Left kidney (tissue), 2 donors: ENCODE data around the gene ADSS1. TPM values are rescaled to one million over a fixed set of nuclear protein-coding genes. Genes with fewer than 3 reads are reported as not detected.

Experiments
- DNase-seq: peaks from one replicate; pipeline ENCODE4 v3.0.0-alpha.2; 2013
- polyA plus RNA-seq: library from polyadenylated mRNA; unstranded; fragments of 120-200 nt; gene quantifications from one replicate; pipeline ENCODE4 v1.2.1, GENCODE V29; 2013; ENCODE audit not compliant: insufficient read length

ADSS1 gene
- polyA plus RNA-seq, 1 donor = 16.0 TPM

DNA sequence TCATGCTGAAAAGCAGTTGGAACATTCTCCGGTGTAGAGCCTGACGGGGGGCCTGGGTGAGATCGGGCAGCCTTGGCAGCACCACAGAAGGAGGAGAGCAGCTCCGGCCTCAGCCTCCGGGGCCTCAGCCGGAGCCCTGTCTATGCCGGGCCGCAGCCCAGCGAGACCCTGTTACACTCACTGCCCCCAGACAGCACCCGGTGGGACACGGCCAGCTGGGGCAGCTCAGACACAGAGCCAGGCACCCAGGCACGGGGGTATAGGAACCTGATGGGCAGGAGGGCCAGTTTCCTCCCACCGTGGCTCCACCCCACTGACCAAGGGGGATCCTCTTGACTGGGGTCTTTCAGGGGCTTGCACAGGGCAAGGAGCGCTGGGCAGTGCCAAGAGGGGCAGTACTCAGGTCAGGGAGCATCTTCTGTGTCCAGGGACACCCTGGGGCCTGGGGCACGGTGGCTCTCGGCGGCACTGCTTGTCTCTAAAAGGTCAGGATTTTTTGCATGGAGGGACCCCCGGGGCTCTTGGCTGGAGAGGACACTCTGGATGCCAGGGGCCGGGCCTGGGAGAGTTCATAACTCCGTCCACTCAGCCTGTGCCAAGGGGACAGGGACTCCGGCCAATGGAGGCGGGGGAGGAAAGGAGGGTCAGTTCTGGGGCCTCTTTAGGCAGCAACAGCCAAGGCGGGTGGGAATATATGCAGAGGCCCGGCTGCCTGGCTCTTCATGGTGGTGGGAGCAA is 25.2 kb upstream of the ADSS1 start:
- no peak for DNase-seq

DNA sequence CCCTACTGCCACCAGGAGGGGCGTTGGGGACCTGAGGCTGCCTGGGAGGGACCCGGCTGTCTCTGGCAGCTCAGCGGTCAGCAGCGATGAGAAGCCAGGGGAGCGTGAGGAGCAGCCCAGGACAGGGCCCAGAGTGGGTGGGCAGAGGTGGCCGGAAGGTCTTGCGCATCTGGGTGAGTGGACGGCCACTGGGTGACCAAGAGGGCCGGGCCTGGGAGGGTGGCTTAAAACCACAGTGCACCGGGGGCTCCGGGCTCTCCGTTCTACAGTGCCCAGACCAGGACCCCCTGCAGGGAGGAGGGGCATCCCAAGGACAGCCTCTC is 24.6 kb upstream of the ADSS1 start:
- no peak for DNase-seq

DNA sequence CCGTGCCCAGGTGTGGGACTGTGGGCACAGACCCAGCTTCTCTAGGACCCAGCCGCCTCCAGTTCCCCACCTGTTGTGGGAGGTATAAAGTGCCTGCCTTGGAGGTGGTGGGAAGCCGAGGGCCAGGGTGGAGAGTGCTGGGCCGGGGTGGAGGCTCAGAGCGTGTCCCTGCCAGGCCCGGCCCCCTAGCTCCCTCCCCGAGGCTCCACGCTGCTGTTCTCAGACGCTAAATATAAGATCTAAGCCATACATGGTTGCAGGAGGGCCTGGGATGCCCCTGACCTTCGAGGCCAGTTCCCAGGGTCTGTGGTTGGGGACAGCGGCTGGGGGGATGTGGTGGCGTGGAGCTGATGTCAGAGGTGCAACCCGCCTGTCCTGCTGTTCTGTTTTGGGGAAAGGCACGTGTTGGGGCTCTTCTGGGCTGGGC is 23.8 kb upstream of the ADSS1 start:
- DNase-seq = no peak

DNA sequence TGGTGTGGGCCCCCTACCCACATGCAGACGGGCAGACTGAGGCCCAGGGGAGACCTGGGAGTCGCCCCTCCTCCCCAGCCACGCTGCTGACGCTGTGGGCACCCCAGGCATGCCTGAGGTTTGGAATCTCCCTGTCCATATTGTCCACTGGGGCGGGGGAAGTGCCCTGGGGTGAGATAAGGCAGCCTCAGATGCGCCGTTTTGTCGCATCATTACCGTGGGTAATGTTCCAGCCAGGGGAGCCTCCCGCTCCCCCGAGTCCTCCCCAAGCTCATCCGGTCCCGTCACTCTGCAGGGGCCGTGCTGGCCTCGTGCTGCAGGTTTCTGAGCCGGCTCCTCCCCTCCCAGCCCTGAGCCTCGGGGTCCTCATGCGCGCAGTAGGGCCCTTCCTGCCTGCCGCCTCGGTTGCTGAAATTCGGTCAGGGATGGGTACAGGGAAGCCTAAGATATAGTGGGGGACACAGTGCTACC is 23.2 kb upstream of the ADSS1 start:
- DNase-seq = no peak

DNA sequence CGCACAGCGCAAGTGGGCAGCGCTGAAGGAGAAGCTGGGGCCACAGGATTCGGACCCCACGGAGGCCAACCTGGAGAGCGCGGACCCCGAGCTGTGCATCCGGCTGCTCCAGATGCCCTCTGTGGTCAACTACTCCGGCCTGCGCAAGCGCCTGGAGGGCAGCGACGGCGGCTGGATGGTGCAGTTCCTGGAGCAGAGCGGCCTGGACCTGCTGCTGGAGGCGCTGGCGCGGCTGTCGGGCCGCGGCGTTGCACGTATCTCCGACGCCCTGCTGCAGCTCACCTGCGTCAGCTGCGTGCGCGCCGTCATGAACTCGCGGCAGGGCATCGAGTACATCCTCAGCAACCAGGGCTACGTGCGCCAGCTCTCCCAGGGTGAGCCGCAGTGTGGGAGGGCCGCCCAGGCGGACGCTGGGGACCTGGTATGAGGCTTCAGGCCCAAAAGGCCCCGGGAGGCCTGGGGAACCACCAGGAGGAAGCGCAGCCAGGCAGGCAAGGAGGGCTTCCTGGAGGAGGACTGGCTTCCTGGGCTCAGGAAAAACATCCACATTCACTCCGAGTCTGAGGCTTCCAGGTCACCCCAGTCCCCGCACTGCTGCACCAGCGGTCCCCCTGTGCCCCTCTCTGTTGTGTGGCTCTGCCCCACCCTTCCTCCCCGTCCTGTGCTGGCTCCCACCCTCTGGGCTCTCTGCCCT is 22.5 kb upstream of the ADSS1 start:
- no peak for DNase-seq

DNA sequence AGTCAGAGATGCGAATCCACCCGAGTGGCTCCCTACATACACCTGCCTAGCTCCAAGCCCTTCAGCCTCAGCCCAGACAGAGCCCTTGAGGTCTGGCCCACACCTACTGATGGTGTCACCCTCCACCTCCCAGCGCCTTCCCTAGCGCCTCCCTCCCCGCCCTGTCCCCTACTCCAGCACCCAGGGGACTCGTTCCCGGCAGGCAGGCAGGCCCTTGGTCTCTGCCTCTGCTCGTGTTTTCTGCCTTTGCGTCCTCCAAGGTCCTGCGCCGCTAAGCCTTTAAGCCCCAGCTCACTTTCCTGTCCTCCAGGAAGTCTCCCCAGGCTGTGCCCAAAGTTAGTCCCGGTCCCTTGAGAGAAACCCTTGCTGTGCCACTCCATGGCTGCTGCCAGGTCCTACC is 21.9 kb upstream of the ADSS1 start:
- no peak for DNase-seq

DNA sequence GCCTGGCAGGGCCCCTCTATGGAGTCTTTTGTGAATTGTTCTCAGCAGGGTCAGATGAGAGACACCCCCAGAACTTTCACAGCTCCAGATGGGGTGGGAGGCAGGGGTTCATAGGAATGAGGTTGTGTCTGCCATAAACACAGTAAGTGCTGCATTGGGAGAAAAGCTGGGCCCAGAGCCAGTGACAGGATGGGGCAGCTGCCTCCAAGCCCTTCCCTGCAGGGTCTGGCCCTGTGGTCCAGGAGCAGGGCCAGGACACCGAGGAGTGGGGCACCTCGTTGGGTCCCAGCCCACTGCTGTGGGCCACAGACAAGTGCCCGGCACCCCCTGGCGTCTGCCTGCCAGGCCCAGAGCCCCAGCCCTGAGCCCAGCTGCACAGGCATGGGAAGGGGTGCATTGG is 21.4 kb upstream of the ADSS1 start:
- DNase-seq = no peak

DNA sequence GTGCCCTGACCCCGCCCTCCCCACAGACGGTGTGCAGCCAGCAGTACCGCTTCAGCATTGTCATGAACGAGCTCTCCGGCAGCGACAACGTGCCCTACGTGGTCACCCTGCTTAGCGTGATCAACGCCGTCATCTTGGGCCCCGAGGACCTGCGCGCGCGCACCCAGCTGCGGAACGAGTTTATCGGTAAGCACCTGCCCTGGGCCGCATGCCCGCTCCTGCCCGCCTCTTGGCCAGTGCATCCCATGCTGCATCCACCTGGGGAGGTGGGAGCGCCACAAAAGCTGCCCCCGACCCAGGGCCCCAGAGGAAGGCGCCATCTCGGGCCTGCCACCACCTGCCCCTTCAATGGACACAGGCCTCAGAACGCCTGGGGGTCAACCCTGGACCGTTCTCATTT is 20.8 kb upstream of the ADSS1 start:
- no peak for DNase-seq

DNA sequence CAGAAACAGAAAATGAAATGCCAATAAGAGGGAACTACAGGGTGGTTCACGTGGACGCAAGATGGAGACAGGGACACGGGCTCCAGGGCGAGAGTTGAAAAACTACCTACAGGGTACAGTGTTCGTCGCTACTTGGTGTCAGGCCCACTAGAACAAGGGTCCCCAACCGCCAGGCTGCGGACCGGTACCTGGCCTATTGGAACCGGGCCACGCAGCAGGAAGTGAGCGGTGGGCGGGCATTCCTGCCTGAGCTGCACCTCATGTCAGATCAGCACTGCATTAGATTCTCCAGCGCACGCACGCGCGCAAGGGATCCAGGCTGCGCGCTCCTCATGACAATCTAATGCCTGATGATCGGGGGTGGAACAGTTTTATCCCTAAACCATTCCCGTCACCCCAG is 19.8 kb upstream of the ADSS1 start:
- DNase-seq = no peak

DNA sequence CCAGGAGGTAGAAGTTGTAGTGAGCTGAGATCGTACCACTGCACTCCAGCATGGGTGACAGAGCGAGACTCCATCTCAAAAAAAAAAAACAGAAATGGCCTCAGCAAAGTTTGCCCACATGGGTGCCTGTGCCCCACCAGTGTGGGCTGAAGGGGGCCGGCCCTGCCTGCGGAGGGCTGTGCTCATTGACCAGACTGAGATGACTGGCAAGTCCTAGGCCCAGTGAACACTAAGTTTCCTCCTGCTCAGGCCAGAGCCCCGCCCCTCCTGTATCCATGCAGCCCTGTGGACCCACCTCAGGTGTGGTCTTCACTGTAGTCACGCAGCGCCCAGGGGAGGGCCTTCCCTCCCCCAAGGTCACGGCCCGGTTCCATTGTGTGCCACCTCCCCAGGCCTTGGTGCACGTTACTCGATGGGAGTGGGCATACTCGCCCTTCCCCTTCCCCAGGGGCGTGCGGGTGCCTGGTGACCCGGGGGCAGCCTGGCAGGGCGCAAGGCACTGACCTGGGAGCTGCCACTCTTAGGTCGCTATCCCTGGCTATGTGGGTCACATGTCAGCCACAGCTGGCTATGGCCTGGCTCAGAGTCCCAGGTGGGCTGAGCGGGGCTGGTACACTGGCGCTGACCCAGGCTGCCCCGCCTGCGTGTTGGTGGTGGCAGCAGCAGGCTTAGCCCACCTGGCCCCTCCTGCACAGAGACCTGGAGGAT is 18.5 kb upstream of the ADSS1 start:
- no peak for DNase-seq

DNA sequence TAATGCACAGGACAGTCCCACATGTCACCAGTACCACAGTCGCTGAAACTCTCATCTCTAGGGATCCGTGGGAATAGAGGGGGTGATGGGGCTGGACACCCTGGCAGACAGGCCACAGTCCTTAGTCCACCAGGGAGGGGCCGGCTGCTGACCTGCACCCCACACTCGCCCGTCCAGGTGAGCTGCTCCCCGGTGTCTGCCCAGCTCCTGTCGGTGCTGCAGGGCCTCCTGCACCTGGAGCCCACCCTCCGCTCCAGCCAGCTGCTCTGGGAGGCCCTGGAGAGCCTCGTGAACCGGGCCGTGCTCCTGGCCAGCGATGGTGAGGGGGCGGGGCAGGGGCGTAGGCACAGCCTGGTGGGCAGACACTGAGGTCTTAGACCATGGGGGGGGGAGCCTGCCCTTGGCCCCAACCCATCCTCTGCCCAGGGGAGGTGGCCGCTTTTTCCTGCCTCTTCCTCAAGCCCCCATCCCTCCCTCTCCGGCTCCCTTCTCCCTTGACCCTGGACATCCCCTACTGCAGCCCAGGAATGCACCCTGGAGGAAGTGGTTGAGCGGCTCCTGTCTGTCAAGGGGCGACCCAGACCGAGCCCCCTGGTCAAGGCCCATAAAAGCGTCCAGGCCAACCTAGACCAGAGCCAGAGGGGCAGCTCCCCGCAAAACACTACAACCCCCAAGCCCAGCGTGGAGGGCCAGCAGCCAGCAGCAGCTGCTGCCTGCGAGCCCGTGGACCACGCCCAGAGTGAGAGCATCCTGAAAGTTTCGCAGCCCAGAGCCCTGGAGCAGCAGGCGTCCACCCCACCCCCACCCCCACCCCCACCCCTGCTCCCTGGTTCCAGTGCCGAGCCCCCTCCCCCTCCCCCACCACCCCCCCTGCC is 17.1 kb upstream of the ADSS1 start:
- no peak for DNase-seq

DNA sequence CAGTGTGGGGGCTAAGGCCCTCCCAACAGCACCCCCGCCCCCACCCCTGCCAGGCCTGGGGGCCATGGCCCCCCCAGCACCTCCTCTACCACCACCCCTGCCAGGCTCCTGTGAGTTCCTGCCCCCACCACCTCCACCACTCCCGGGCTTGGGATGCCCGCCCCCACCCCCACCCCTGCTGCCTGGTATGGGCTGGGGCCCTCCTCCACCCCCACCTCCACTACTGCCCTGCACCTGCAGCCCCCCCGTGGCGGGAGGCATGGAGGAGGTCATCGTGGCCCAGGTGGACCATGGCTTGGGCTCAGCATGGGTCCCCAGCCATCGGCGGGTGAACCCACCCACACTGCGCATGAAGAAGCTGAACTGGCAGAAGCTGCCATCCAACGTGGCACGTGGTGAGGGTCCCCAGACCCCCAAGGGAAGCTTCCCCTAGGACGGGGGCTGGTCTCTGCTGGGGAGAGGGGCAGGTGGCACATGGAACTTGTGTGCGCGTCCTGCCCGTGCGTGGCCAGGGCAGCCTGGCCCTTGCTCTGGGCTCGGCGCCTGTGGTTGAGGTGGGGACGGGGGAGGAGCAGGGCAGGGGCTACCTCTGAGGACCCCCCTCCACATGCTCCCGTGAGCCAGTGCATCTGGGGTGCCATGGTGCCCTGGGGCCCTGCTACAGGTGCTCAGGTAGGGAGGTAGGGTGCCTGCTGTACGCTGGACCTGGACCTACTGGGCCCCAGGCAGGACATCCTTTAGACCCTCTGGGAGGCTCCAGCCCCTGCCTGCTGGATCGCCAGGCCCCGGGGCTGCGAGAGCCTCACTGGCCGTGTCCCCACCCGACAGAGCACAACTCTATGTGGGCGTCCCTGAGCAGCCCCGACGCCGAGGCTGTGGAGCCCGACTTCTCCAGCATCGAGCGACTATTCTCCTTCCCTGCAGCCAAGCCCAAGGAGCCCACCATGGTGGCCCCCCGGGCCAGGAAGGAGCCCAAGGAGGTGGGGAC is 16.1 kb upstream of the ADSS1 start:
- DNase-seq = no peak

DNA sequence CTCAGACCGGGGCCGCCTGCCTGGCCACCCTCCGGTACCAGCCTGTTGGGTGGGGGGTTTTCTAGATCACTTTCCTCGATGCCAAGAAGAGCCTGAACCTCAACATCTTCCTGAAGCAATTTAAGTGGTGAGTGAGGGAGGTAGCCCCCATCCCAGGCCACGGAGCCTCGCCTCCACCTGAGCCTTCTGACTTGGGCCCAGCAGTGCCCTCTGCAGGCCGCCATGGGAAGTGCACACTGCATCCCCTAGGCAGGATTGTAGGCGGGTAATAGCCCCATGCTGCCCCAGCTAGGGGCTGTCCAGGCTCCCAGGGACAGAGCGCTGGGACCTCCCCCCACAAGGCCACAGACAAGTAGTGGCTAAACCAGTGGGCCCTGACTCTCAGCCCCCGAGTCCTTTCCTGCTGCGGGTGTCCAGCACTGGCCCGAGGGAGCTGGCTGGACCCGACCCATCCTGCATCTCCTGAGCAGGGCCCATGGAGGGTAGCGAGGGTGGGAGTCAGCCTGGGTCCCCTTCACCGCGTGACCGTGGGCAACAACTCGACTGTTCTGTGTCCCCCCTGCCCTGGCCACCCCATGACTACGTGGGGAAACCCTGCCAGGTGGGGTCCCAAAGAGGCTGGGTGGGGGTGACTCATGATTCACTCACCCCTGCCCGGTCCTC is 15.3 kb upstream of the ADSS1 start:
- peak; percentile 66 for DNase-seq

DNA sequence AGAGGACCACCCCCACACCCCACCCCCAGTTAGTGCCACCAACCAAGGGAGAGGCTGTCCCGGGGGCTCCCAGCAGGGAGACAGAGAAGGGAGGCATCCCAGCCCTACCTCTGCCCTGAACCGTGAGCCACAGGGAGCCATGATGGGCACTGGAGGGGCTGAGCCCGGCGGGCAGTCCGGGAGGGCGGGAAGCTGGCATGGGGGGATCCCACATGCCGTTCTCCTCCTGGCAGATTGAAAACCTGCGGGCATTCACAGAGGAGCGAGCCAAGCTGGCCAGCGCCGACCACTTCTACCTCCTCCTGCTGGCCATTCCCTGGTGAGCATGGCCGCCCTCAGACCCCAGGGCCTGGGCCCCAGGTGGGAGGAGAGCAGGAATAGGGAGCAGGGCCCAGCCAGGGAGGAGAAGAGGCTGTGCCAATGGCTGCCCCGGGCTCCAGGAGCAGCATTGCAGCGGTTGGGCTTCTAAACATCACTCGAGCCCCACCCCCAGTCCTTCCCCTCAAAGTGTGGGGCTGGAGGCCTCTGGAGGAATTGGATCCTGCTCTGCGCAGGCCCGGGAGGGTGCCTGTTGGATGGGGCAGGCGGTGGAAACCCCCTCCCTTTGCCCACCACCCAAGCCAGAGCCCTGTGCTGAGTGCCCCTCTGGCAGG is 14.5 kb upstream of the ADSS1 start:
- no peak for DNase-seq

DNA sequence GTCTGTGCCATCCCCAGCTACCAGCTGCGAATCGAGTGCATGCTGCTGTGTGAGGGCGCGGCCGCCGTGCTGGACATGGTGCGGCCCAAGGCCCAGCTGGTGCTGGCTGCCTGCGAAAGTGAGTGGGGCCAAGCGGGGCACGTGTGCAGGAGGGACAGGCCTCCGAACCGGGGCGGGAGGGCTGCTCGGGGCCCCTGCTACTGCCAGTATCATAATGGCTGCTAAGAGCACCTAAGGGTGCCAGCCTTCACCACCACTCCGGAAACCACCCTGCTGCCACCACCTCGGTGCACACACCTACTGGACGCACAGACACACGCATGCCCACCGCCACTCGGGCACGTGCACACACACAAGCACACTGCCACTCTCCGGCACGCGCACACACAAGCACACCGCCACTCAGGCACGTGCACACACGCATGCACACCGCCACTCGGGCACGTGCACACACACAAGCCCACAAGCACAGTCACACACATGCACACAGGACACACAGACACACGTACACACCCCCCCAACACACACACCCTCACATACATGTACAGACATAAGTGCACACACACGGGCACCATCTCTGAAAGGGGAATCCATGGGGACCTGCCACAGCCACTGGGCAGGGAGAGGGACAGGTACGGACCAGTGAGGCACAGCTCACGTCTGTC is 13.8 kb upstream of the ADSS1 start:
- no peak for DNase-seq

DNA sequence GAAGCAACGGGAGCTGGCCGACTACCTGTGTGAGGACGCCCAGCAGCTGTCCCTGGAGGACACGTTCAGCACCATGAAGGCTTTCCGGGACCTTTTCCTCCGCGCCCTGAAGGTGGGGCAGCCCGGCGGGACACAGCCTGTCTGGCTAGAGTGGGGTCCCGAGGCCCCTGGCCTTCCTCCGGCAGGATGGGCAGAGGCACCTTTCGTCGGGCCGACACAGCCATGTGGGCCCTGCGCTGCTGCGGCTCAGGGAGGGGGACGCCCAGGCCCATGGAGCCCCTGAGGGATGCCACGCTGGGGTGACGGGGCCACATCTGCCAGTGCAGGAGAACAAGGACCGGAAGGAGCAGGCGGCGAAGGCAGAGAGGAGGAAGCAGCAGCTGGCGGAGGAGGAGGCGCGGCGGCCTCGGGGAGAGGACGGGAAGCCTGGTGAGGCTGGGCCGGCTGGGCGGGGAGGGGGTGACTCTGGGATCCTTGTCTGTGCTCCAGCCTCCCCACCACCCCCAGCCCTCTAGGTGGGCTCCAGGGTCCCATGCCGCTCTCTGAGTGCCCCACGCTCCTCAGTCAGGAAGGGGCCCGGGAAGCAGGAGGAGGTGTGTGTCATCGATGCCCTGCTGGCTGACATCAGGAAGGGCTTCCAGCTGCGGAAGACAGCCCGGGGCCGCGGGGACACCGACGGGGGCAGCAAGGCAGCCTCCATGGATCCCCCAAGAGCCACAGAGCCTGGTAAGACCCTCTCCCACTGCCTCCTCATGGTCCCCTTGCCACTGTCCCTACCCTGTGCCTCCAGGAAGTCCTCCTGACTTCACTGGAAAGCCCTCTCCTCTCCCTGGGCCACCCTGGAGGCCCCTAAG is 10.9 kb upstream of the ADSS1 start:
- DNase-seq = no peak

DNA sequence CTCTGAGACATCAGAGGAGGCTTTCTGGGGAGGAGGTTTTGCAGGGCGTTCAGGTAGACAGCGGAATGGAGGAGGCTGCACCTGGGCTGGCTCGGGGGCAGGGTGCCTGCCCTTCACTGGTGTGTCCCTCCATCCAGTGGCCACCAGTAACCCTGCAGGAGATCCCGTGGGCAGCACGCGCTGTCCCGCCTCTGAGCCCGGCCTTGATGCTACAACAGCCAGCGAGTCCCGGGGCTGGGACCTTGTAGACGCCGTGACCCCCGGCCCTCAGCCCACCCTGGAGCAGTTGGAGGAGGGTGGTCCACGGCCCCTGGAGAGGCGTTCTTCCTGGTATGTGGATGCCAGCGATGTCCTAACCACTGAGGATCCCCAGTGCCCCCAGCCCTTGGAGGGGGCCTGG is 10.0 kb upstream of the ADSS1 start:
- no peak for DNase-seq

DNA sequence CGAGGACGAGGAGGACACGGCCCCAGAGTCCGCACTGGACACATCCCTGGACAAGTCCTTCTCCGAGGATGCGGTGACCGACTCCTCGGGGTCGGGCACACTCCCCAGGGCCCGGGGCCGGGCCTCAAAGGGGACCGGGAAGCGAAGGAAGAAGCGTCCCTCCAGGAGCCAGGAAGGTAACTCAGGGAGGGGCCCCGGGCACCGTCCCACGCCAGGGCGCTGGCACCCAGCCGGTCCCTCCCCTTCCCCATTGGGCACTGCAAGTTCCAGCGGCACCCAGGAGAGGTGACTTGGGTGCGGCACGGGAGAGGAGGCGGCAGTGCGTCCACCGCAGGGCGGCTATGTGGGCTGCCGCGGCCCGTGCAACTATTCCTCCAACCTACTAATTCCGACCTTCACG is 9.3 kb upstream of the ADSS1 start:
- no peak for DNase-seq
